ENCODE measurements around the gene WDR18.

DNA sequence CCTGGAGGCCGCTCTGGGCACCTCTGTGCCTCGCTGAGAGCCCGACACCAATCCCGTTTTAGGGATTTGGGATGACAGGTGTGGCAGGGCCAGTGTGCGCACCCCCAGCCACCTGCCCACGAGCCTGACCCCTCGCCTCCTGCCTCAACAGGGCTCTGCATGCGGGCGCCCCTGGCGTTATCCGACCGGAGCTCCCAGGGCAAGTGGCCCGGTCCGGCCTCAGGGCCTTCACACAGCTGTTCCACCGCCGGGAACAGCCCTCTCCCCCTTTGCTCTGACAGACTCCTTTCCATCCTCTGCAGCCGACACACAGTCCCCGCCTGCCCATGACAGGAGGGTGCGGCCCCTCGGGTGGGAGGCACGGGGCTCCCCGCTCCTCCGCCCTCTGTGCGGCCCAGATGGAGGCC is 7.1 kb upstream of the WDR18 start:
- TF ChIP-seq, protein P1, sequence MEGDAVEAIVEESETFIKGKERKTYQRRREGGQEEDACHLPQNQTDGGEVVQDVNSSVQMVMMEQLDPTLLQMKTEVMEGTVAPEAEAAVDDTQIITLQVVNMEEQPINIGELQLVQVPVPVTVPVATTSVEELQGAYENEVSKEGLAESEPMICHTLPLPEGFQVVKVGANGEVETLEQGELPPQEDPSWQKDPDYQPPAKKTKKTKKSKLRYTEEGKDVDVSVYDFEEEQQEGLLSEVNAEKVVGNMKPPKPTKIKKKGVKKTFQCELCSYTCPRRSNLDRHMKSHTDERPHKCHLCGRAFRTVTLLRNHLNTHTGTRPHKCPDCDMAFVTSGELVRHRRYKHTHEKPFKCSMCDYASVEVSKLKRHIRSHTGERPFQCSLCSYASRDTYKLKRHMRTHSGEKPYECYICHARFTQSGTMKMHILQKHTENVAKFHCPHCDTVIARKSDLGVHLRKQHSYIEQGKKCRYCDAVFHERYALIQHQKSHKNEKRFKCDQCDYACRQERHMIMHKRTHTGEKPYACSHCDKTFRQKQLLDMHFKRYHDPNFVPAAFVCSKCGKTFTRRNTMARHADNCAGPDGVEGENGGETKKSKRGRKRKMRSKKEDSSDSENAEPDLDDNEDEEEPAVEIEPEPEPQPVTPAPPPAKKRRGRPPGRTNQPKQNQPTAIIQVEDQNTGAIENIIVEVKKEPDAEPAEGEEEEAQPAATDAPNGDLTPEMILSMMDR (IDR thresholded peaks at IDR 0.05; ENCODE audit: low read length): no peak
- TF ChIP-seq EZH2 (IDR thresholded peaks at IDR 0.05; ENCODE audit: borderline replicate concordance, low read length): no peak

Data from OCI-LY1 (cell line).